Stimulated activated CD8-positive, alpha-beta memory T cell treated with anti-CD3 and anti-CD28 coated beads, Interleukin-12 subunit alpha, Interleukin-12 subunit beta, amount 100 ng/mL, for 24 hours (primary cell): ENCODE results near the gene ANKRD44.

Source experiments
- DNase-seq: peaks from one replicate; pipeline ENCODE4 v3.0.0-alpha.2; 2020; ENCODE audit errors: extremely low read depth

Gene ANKRD44

DNA sequence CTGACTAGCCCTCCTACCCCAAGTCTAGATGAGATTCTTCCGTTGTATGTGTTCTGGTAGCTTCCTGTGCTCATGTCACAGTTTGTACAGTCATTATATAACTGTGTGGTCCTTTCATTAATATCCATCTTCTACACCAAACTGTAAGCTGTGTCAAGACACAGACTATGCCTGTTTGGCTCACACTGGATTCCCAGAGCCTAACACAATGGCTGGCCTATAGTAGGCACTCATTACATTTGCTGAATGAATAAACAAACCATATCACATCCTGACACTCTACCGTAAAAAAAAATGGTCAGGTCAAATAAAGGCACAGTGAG, 72.6 kb downstream of the ANKRD44 start:
- DNase-seq, result no peak

GRCh38 chr2:197237291-197238042, 73.1 kb downstream of the ANKRD44 start:
- DNase-seq, result no peak

- DNase-seq, result no peak
Observed at GRCh38 chr2:197236816-197237215, 73.8 kb downstream of the ANKRD44 start.

- no peak for DNase-seq
Observed at GRCh38 chr2:197236159-197236558, 74.4 kb downstream of the ANKRD44 start.

GRCh38 chr2:197235711-197236110, 74.9 kb downstream of the ANKRD44 start:
- no peak for DNase-seq

- DNase-seq, result no peak
Observed at GRCh38 chr2:197234671-197235191, 75.8 kb downstream of the ANKRD44 start.

- DNase-seq, result no peak
Observed at GRCh38 chr2:197233473-197233872, 77.1 kb downstream of the ANKRD44 start.

DNA sequence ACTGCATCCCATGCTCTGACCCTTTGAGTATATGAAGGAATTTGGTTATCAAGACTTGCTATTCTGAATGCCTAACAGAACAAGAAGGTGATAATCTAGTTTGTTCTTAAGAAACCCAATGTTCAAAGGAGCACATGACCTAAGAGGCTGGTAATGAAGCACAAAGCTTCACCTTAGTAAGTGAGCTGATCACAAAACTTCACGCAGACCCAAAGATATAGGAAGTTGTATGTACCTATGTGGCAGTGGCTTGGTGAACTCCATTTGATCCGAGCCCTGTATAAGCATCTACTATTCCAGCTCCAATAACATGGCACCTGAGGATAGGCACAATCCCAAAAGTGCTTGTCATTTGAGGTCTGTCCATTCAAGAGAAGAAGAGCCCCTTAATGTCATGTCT, 78.6 kb downstream of the ANKRD44 start:
- DNase-seq, result no peak

GRCh38 chr2:197229509-197230443, 80.8 kb downstream of the ANKRD44 start:
- no peak for DNase-seq

- DNase-seq, result no peak
Observed at GRCh38 chr2:197223451-197223850, 87.1 kb downstream of the ANKRD44 start.

- no peak for DNase-seq
Observed at GRCh38 chr2:197219636-197220035, 90.9 kb downstream of the ANKRD44 start.

- no peak for DNase-seq
Observed at GRCh38 chr2:197217541-197217940, 93.0 kb downstream of the ANKRD44 start.

DNA sequence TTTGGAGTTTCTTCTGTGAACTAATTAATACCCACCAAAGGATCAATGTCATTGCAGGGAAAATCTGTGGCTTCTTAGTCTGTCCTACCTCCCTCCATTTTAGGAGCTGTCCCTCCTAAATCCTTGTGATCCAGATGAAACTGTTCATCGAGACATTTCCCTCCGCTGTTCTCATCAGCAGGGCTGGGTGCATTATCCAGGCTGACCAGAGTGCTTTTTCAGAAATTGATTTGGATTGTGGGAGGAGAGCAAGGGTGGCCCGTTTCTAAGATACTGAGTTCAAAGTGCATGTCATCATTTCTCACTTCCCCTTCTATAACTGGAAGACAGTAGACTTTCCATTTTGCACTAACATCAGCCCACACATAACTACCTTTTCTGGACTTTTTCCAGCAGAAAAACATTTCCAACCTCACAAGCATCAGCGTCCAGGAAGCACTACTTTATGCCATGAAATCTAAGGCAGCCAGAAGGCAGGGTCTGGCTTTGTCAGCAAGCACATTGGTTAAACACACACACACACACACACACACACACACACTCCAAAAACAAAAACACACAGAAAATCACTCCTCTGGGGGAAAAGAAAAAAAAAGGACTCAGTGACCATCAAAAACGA, 94.1 kb downstream of the ANKRD44 start:
- no peak for DNase-seq

GRCh38 chr2:197215748-197216360, 94.7 kb downstream of the ANKRD44 start:
- DNase-seq, result no peak

DNA sequence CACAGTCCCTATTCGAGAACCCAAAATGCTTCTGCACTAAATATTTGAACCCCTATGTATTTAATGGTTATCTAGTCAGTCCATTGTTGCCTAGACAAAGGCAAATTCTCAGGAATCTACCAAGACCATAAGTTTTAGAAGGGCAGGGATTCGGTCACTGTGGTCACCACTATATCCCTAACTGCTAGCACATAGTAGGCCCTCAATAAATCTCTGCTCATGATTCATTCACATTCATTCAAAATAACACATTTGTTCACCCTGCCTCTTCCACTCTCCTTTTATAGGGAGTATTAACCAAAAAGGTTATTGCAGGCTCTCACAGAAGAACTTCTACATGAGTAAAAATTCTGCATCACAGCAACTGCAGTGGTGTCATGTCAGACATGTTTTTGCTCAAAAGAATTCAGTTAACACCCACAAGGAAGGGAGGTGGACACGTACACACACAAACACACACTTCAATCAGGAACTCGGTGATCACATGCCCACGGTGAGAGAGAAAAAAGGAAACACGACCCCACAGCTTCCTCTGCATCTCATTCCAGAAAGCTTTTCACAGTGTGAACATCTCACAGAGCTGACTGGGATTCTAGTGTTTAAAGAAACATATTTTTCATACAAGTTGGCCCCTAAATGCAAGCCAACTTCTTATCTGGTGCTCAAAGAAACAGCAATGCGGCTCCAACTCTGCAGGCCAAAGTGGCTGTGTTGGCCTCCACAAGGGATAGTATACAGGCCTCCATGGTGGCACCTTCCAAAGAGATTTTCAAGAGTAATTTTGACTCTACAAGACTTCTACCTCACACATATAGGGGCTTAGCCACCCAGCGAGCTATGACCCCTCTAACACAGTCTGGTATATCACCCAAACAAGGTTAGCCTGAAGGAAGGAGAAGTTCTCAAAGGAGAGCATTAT, 98.0 kb downstream of the ANKRD44 start:
- DNase-seq, result no peak

DNA sequence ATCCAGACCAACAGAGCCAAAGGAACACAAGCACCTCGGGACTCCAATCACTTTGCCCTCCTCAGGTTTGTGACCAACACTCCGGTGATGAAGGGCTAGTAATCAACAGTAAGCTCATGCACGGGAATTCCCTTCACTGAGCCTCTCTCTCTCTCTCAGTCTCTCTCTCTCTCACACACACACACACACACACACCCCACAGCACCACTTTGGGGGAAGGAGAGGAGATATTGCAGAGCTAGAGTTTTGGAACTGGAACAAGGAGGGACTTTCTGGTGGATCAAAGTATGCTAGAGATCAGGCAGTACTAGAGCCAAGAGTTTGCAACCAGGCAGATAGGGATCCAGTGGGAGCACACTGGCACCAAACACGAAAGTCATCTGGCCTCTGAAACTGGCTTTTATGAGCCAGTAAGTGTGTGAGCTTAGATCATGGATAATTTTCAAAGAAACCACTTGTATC, 98.7 kb downstream of the ANKRD44 start:
- DNase-seq, result no peak

DNA sequence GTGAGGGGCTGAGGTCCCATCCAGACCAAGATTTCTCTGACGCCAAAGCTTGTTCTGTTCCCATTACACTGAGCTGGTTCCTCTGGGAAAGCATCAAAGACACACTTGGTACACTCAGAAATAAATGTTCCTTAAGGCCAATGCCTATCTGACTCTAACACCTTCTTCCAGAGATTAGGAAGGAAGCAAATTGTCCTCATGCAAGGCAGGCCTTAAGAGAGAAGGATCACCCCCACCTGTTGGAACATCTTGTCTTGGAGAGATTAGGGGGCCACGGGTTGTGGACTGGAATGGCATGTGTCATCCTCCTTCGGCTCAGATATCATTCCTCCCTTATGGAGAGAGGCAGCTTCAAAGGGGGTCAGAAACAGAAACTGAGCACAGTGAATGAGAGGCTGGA, 100.2 kb downstream of the ANKRD44 start:
- DNase-seq, result no peak

DNA sequence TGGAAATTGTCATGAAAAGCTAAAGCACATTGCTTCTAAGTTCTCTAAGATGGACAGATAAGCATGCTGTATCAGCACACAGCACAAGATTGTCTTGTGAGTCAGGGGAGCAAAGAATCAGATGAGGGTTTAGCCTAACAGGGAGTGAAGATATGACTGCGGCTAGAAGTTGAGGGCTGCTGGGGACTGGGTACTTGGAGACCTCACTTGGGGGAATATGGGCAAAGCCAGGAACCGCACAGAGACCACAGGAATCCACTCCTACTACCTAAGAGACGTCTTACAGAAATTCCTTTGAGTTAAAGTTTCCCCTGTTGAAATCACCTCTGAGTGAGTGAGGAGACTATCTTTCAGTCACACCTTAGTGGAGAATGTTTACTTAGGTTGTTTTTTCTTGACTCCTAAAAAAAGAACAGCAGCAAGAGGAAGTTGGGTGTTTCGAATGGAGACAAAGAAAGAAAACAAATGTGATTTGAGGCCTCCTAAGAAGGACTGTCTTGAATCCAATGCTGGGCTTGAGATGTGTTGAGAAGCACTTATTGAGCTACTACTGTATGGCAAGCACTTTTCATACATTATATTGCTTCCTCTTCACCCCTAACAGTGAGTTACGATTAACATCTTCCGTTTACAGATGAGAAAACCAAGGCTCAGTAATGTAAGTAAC, 100.7 kb downstream of the ANKRD44 start:
- DNase-seq, result no peak

DNA sequence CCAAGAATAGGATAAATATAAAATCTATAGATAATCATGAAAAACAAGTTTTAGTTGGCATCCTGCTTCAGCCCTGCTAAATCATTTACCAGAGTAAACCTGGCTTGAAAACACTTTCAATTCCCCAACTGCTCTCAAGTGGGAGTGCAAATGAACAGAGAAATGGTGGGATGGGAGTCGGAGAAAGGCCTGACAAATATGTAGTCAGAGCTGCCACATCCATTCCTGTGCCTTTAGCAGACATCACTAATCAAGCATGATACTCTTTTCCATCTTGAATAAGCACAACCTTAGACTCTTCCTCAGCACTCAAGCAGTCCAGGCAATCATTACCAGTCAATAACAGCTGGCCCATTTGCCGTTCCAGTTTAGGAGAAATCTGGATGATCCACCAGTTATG, 101.3 kb downstream of the ANKRD44 start:
- no peak for DNase-seq

DNA sequence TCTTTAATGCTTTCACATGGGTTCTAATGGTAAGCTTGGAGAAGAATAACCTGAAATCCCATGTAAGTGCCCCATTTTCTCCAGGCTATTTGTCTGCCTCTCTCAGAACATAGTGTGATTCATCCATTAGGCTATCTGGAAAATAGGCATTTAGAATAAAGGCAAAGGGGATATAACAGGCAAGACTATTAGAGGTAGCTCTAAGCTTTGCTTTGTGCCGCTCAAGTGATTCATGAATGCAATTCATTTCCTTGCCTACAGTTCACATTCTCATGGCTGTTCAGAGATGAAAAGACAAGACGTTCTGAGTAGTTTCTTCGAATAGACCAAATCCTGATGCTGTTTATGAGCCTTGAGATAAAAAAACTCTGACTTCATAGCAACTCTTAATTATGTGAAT, 101.7 kb downstream of the ANKRD44 start:
- DNase-seq, result no peak
